ENCODE data around the gene EFNA5.

The EFNA5 gene

DNA sequence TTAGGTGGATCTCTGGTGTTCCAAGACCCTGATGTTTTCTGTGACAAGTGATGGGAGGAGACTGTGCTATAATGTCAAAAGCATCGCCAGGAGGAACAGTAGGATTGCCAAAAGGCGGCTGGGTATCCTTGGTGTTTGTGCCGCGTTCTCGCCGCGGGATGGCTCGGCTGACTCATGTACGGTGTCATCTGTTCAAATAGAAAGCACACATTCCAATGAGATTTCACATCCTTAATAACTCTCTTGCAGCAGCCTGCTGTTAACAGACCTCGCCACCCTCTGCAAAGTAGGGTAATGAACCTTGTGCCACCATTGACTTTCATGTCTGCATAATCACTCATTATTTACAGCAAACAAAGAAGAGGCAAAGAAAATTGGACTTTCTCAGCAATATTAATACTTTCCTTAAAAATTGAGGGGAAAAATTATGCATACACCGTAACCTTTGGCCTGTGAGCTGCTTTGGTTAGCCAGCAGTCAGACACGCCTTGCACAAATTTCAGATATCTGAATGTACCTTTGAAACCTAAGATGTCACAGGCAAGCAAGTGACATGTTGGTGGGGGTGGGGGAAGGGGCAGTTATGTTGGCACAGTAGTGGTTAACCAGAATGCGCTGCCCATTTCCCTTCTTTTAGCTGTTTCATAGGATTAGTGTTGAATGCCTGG is 289.4 kb downstream of the EFNA5 start:
- peak; percentile 84 for DNase-seq

DNA sequence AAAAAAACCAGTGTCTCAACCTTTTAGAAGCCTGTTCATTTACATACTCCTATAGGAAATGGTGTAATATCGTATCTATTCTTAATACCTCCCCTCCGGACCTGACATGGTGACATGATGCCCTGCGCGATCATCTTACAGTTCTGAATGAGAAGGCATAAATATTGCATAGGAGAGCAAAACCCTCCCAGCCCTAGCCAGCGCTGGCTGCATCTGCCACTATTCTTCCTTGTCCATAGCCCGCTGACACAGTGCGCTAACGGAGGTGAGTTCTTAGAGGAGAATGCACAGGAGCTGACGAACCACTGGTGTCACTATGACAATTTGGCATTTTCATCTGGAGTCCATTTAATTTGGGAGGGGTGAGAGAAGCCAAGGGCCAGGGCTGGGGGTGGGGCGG is 290.1 kb downstream of the EFNA5 start:
- DNase-seq, result no peak

DNA sequence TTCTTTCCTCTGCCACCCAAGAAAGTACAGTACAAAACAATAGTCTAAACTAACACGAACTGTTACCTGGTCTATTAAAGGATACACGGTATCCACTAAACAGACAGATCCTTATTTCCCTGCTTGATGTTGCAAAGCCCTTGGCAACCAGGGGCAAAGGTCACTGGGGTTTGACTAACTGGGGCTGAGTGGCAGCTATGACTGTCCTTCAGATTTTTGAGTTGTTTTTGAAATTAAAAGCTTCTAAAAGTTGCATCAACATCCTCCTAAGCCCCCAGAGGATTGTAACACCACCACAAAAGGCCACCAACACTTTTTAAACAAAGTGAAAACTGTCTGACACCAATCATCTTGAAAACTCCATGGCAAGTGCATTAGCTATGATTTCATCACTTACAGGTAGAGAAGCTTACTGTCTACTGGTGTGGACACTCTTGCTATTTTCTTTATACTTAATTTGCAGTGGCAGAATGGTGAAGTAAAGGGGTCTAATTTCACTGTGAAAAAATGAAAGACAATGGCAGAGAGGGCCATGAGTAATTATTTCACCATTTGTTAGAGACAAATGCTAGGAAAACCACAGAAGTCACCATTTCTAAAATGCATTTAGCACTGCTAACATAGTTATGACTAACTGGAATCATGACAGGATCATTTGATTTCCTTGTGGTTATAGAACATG is 292.4 kb downstream of the EFNA5 start:
- DNase-seq, result no peak

GRCh38 chr5:107377277-107377609 is 293.5 kb downstream of the EFNA5 start:
- peak; percentile 81 for DNase-seq

- DNase-seq, result no peak
Measured at GRCh38 chr5:107376546-107377276, 294.0 kb downstream of the EFNA5 start.

GRCh38 chr5:107373549-107374263 is 297.0 kb downstream of the EFNA5 start:
- no peak for DNase-seq

DNA sequence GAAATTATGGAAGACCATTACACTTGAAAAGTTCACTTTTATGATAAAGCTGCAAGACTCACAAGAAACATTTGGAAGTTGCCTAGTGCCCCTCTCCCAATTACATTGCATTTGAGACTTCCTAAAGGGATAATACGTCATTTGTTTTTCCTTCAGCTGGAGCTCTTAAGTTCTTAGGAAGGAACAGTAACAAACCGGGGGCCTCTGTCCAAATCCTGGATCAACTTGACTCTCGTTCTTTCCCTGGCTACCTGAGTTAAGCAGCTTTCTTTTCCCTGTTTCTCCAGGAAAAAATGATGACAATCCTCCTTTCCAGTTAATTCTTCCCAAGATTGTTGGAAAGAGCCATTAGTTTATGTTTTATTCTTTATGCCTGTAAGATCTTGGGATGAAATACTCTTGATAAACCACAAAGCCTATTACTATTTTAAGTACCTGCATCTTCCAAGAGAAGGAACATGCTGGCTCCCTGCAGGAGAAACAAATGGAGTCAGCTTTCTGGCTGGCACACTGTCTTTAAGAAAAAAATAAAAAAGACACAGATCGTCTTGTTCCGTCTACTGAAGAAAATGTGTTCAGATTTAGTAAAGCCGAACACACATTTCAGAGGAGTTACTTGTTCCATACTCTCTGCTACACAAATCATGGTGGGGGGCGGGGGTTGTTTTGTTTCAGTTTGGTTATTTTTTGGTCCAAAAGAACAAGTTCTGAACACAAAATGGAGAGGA is 297.9 kb downstream of the EFNA5 start:
- no peak for DNase-seq

- DNase-seq, result no peak
Measured at GRCh38 chr5:107370396-107370968, 300.3 kb downstream of the EFNA5 start.

DNA sequence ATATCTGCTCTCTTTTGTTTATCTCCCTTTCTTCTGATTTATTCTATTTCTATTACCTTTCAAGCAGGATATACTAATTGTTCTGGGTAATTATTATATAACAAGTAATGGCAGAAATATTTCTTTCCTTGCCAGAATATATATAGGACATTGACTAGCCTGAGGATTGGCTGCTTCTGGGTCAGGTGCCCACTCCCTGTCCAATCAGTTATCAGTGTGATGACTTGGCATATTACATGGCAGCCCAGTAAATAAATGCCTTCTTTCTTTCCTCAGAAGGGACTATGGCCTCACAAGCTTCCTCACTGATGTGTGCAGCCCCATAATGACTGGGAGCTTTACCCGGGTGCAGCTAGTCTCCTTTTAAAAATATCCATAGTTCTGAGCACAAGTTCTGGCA is 301.1 kb downstream of the EFNA5 start:
- no peak for DNase-seq

DNA sequence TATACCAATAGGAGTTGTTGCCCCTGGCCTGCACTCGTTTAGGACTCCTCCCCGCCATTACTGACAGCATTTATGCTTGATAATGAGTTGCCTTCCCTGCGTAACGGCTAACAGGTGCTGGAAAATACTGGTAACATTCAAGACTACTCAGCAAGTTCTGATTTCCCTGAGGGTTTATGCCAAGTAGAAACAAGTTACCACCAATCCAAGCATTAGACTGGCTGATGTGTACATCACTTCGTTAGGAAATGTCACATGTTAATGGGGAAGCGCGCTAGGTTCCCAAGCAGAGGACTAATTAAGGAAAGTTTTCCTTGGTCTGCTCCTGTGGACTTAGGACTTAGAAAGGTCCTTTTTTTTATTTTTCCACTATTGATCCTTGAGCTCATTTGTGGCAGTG is 302.1 kb downstream of the EFNA5 start:
- no peak for DNase-seq

DNA sequence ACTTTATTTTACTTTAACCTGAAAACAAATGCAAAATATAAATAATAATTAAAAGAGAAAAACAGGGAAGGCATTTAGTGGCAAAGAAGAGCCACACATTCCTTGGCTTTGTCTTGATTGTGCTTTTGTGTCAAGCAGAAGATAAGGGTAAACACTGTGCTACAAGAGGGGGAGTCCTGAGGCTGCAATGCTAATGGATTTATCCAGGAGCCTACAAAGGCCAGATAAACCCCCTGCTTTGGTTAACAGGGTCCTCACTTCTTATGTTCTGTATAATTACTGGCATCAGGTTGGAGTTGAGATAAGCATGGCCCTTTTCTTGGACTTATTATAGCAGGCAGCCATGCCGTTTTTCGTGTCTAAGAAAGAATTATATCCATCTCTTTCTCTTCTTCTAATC is 302.8 kb downstream of the EFNA5 start:
- no peak for DNase-seq

DNA sequence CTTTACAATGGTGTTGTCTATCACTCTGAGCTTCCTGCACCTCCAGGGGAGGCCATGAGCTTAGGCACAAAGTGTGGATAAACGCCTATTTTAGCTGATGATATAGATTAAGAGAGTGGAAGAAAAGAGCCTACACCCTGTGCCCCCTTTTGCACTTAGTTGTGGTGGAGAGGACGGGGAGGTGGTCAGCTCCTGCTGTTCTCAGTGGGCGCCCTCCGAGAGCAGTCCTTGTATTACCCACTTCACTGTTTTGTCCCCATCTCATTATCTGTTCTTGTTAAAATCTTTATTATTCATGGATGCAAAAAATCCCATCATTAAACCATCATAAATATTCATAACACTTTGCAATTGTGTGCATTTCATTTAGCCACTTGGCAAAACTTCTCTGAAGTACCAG is 303.3 kb downstream of the EFNA5 start:
- DNase-seq, result no peak

DNA sequence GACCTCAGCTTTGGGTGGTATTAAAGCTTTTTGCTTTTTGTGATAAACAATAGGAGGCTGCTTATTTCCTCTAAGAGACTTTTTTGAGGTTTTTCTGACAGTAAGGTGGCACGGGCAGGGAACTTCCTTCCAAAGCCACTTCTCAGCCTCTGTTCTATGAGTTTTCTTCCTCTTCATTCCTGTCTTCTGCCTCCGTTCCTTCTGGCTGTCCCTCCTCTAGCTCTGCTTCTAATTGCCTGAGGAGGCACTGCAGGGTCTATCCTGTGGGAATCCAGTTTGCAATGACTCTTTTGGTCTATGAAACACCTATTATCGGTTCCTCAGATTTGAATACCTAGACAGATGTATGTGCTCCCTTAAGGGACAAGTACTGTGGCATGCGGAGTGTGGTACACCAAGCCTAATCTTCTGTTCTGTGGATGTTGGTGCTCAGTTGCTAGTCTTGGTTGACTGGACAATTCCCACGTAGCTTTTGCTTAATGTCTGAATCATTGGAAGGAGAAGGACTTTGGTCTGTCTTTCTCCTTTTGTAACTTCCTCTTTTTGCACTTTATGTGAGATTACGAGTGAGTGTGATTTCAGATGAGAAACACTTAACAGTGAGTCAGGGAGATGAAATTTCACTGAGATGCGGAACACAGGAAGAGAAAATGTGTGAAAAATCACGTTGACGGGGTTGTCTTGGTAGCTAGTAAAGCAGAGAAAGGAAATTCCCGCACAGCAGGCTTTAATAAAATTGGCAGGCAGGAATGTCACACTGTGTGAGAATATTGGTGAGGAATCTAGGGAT is 305.2 kb downstream of the EFNA5 start:
- peak; percentile 23 for DNase-seq

DNA sequence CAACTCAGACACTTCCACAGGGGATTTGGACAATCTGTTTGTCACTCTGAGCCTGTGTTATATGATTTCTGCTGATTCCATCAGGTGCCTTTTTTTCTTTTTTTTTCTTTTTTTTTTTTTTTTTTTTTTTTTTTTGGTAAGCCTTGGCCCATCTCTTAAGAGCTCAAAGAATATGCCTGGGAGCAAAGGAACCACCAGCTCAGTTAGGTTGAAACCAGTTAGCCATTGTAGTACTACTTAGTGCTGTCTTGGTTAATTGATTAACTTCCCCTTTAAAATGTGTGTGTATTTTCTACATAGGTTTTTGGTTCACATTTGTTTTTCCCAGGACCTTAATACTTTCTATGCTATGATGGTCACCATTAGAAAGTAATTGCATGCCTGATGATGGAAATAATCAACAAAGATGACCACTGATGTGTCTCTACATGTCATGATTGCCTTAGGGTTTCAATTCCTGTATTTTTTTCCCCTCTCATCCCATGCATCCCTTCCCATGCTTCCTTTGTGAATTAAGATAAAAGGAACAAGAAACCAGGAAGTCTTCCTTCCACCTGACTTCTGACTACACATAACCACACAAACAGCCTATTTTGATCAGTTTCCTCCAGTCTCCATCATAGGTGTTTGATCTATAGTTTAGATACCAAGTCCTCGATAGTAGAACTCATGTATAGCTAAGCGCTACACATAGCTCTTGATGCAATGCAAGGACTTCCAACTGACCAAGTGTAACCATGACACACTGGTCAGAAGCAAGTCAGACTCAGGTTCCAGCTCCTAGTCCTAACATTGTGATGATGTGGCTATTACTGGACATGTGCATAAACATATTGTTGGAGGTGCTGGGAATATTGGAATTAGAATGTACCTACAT is 306.1 kb downstream of the EFNA5 start:
- no peak for DNase-seq

GRCh38 chr5:107363768-107364167 is 307.0 kb downstream of the EFNA5 start:
- DNase-seq, result no peak

DNA sequence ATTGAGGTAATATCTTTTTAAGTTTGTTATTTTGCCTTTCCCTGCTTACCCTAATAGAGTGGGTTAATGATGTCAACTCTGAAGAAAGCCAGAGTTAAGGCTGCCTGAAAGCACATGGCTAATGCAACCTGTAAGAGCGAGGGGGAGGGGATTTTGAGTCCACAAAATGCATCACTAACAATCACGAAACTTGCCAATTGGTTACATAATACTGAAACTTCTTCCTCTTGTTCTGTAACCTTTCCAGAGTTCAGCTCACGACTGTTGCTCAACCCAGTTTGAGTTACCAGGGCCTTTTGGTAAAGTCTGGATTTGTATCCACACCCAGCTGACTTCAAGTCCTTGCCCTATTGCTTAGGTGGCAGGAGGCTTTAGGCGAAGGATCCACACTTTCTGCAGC is 308.8 kb downstream of the EFNA5 start:
- DNase-seq, result no peak

- DNase-seq, result no peak
Measured at GRCh38 chr5:107359916-107360234, 310.9 kb downstream of the EFNA5 start.

- no peak for DNase-seq
Measured at GRCh38 chr5:107359033-107359915, 311.5 kb downstream of the EFNA5 start.

- no peak for DNase-seq
Measured at GRCh38 chr5:107356891-107357290, 313.8 kb downstream of the EFNA5 start.

- DNase-seq, result no peak
Measured at GRCh38 chr5:107352576-107352975, 318.2 kb downstream of the EFNA5 start.
